HepG2 (cell line): ENCODE results near the gene PSMC3IP. TPM values are rescaled to one million over a fixed set of nuclear protein-coding genes. Genes with fewer than 3 reads are reported as not detected.

ENCODE experiments used
- ARID3A ChIP-seq: IDR thresholded peaks from 2 replicates; pipeline ENCODE4 v1.6.1; 2012; ENCODE audit warnings: low read depth, low read length, improper control_type of control experiment
- ATF7 ChIP-seq, 2 experiments: fragments of 450-650 bp in 1 of 2; sonication (generic) in 1 of 2; formaldehyde crosslinking in 1 of 2; IDR thresholded peaks; 2 replicates each; pipeline versions ENCODE4 v1.4.0 to v1.6.1; 2016 to 2020; ENCODE audit warnings: antibody characterized with exemption in 1 of 2, mild to moderate bottlenecking in 1 of 2, missing genetic modification reagents in 1 of 2
- CBFB ChIP-seq: sonication (generic); formaldehyde crosslinking; IDR thresholded peaks from 2 replicates; pipeline ENCODE4 v1.4.0; 2020; ENCODE audit warnings: missing genetic modification reagents
- CEBPG ChIP-seq: IDR thresholded peaks from 2 replicates; pipeline ENCODE4 v1.6.1; 2016
- CHCHD3 ChIP-seq: sonication (generic); formaldehyde crosslinking; IDR thresholded peaks from 2 replicates; pipeline ENCODE4 v1.8.0; 2022; ENCODE audit warnings: mild to moderate bottlenecking, missing genetic modification reagents, moderate library complexity
- CREM ChIP-seq, 2 experiments: sonication (generic) in 1 of 2; formaldehyde crosslinking in 1 of 2; IDR thresholded peaks; 2 replicates each; pipeline versions ENCODE4 v1.4.0 to v1.6.1; 2016 to 2020; ENCODE audit warnings: antibody characterized with exemption in 1 of 2, mild to moderate bottlenecking in 1 of 2, missing genetic modification reagents in 1 of 2
- FOXO1 ChIP-seq: sonication (generic); formaldehyde crosslinking; IDR thresholded peaks from 2 replicates; pipeline ENCODE4 v1.4.0; 2020; ENCODE audit warnings: missing genetic modification reagents
- GATAD1 ChIP-seq: IDR thresholded peaks from 2 replicates; pipeline ENCODE4 v1.6.1; 2016; ENCODE audit warnings: missing genetic modification reagents, missing compliant biosample characterization
- HMG20B ChIP-seq: conservative IDR thresholded peaks from 2 replicates; pipeline ENCODE4 v1.6.1; 2016; ENCODE audit warnings: missing genetic modification reagents, missing compliant biosample characterization
- HOXA7 ChIP-seq: sonication (generic); formaldehyde crosslinking; IDR thresholded peaks from 2 replicates; pipeline ENCODE4 v1.8.1; 2022; ENCODE audit warnings: mild to moderate bottlenecking, missing genetic modification reagents, moderate library complexity
- JARID2 ChIP-seq: sonication (generic); formaldehyde crosslinking; IDR thresholded peaks from 2 replicates; pipeline ENCODE4 v1.8.1; 2023; ENCODE audit warnings: missing genetic modification reagents, inconsistent platforms; ENCODE audit not compliant: insufficient replicate concordance
- PCBP1 ChIP-seq: fragments of 200-400 bp; formaldehyde crosslinking; IDR thresholded peaks from 2 replicates; pipeline ENCODE4 v1.6.1; 2017; ENCODE audit warnings: mild to moderate bottlenecking, low read depth, low read length, borderline replicate concordance
- SIN3A ChIP-seq: IDR thresholded peaks from 2 replicates; pipeline ENCODE4 v1.6.1; 2011; ENCODE audit warnings: low read depth, mild to moderate bottlenecking, control low read depth, low read length, borderline replicate concordance
- USF2 ChIP-seq, 2 experiments: sonication (generic) in 1 of 2; formaldehyde crosslinking in 1 of 2; IDR thresholded peaks; 2 replicates each; pipeline versions ENCODE4 v1.5.1 to v1.6.1; 2011 to 2020; ENCODE audit warnings: borderline replicate concordance in 1 of 2, low read depth in 1 of 2, low read length in 1 of 2, mild to moderate bottlenecking in 1 of 2, missing genetic modification reagents in 1 of 2, moderate library complexity in 1 of 2
- YEATS2 ChIP-seq: sonication (generic); formaldehyde crosslinking; IDR thresholded peaks from 2 replicates; pipeline ENCODE4 v1.4.0; 2020; ENCODE audit warnings: missing genetic modification reagents, borderline replicate concordance
- ZFP82 ChIP-seq: sonication (generic); formaldehyde crosslinking; IDR thresholded peaks from 2 replicates; pipeline ENCODE4 v1.5.1; 2020; ENCODE audit warnings: mild to moderate bottlenecking, missing genetic modification reagents, borderline replicate concordance
- ZNF414 ChIP-seq: sonication (generic); formaldehyde crosslinking; IDR thresholded peaks from 2 replicates; pipeline ENCODE4 v1.5.0; 2020; ENCODE audit warnings: missing genetic modification reagents
- ZNF44 ChIP-seq: sonication (generic); formaldehyde crosslinking; IDR thresholded peaks from 2 replicates; pipeline ENCODE4 v1.5.1; 2020; ENCODE audit warnings: mild to moderate bottlenecking, missing genetic modification reagents
- ZNF496 ChIP-seq: sonication (generic); formaldehyde crosslinking; IDR thresholded peaks from 2 replicates; pipeline ENCODE4 v1.8.1; 2023; ENCODE audit warnings: mild to moderate bottlenecking, moderate library complexity, missing genetic modification reagents; ENCODE audit not compliant: insufficient replicate concordance
- ZNF558 ChIP-seq: sonication (generic); formaldehyde crosslinking; IDR thresholded peaks from 2 replicates; pipeline ENCODE4 v1.9.0; 2022; ENCODE audit warnings: mild to moderate bottlenecking, missing genetic modification reagents, borderline replicate concordance
- ZNF629 ChIP-seq: sonication (generic); formaldehyde crosslinking; conservative IDR thresholded peaks from 2 replicates; pipeline ENCODE4 v1.5.0; 2020; ENCODE audit warnings: missing genetic modification reagents
- ZNF776 ChIP-seq: sonication (generic); formaldehyde crosslinking; IDR thresholded peaks from 2 replicates; pipeline ENCODE4 v1.4.0; 2020; ENCODE audit warnings: mild to moderate bottlenecking, missing genetic modification reagents
- ZSCAN12 ChIP-seq: sonication (generic); formaldehyde crosslinking; IDR thresholded peaks from 2 replicates; pipeline ENCODE4 v1.9.0; 2021; ENCODE audit warnings: mild to moderate bottlenecking, missing genetic modification reagents
- ZSCAN20 ChIP-seq: sonication (generic); formaldehyde crosslinking; IDR thresholded peaks from 2 replicates; pipeline ENCODE4 v1.4.0; 2020; ENCODE audit warnings: missing genetic modification reagents, mild to moderate bottlenecking, borderline replicate concordance
- polyA plus RNA-seq, 8 experiments: library from polyadenylated mRNA; depleted of rRNA in 3 of 8; stranded (reverse) in 7 of 8; unstranded in 1 of 8; fragments of >200 nt; fragmentation: Illumina TruSeq in 4 of 8; extraction: Trizol in 4 of 8; gene quantifications; 2 replicates each; pipeline versions ENCODE4 v1.2.1 to v1.2.3, GENCODE V29; 2011 to 2016; ENCODE audit warnings: low read depth in 4 of 8, missing spikeins in 1 of 8, mixed read lengths in 1 of 8; ENCODE audit not compliant: insufficient read depth in 1 of 8
- total RNA-seq, 5 experiments: library from RNA; depleted of rRNA; stranded (reverse); fragments of >200 nt; fragmentation: Illumina TruSeq; extraction: Trizol; gene quantifications; 2 replicates each; pipeline ENCODE4 v1.2.3, GENCODE V29; 2016; ENCODE audit warnings: low read depth in 1 of 5

The PSMC3IP gene
- total and polyA plus RNA-seq, 2 of the 13 experiments (the other 11 are each of a cell fraction or from before 2014, with no cell fraction given): 6.5 to 22.4 TPM

- TF ChIP-seq ZNF414 (CRISPR knock-in tag) (0 out of 2 replicates have a peak, but pooled peaks have one; percentile 24), PCBP1 (no peak), ARID3A (no peak), USF2 (IDR thresholded peaks at IDR 0.05; ENCODE audit: low read depth, low read length) (no peak), USF2 (CRISPR knock-in tag; IDR thresholded peaks at IDR 0.05; ENCODE audit: borderline replicate concordance) (no peak; the same call in 1 of the 2 replicates), CREM (IDR thresholded peaks at IDR 0.05) (peak; percentile 85), CREM (CRISPR knock-in tag; IDR thresholded peaks at IDR 0.05) (0 out of 2 replicates have a peak, but pooled peaks have one; percentile 4), ZNF776 (CRISPR knock-in tag) (0 out of 2 replicates have a peak, but pooled peaks have one; percentile 24), GATAD1 (CRISPR knock-in tag) (peak; percentile 96), YEATS2 (CRISPR knock-in tag) (peak; percentile 94), CEBPG (CRISPR knock-in tag) (peak; percentile 42), ATF7 (IDR thresholded peaks at IDR 0.05) (no peak), ATF7 (CRISPR knock-in tag; IDR thresholded peaks at IDR 0.05) (0 out of 2 replicates have a peak, but pooled peaks have one; percentile 24), ZNF496 (no peak), CHCHD3 (CRISPR knock-in tag) (no peak; the same call in 1 of the 2 replicates), HOXA7 (CRISPR knock-in tag) (no peak), HMG20B (CRISPR knock-in tag) (peak; percentile 52; the same call in 1 of the 2 replicates), FOXO1 (CRISPR knock-in tag) (peak; percentile 38; the same call in 1 of the 2 replicates), CBFB (CRISPR knock-in tag) (peak; percentile 72), ZSCAN12 (CRISPR knock-in tag) (no peak), ZNF629 (peak; percentile 36), ZFP82 (CRISPR knock-in tag) (0 out of 2 replicates have a peak, but pooled peaks have one; percentile 42), SIN3A (peak; percentile 98), ZNF558 (CRISPR knock-in tag) (no peak; the same call in 1 of the 2 replicates), ZSCAN20 (0 out of 2 replicates have a peak, but pooled peaks have one; percentile 26), JARID2 (peak; percentile 64), ZNF44 (CRISPR knock-in tag) (peak; percentile 78)
Measured at GRCh38 chr17:42577532-42578281, at the start of gene PSMC3IP (continued).
